Endothelial cell of umbilical vein (primary cell): ENCODE results near the gene ELL2. TPM values are rescaled to one million over a fixed set of nuclear protein-coding genes. Genes with fewer than 3 reads are reported as not detected.

ENCODE experiments used
- BruUV-seq: library from RNA; stranded (reverse); fragments of 400-500 nt; replicated peaks from 2 replicates; lab custom pipeline; 2021; lab: Mats Ljungman, UMichigan
- CTCF ChIA-PET: fragments of 300-600, 350-600 bp; sonication (Branson Sonifier 250); formaldehyde crosslinking; loops from one replicate; lab custom pipeline; 2021; ENCODE audit warnings: antibody characterized with exemption, inconsistent platforms; lab: Charles Lee
- POLR2A ChIA-PET: fragments of 300-600, 350-600 bp; sonication (Branson Sonifier 250); formaldehyde crosslinking; loops from one replicate; lab custom pipeline; 2021; ENCODE audit warnings: antibody characterized with exemption, inconsistent platforms; lab: Charles Lee
- DNase-seq: peaks from one replicate; pipeline ENCODE4 v3.0.0-alpha.2; 2011; ENCODE audit warnings: low read depth, low spot score
- FAIRE-seq: peaks from 2 replicates; lab custom pipeline; 2011; peaks lifted over from hg19 to GRCh38; lab: Jason Lieb, UNC
- H2AFZ ChIP-seq: 2 replicates; pipeline ENCODE4 v1.6.0; 2012; ENCODE audit warnings: low read depth, low read length, control low read depth, inconsistent platforms
- H3K27ac ChIP-seq: 2 replicates; pipeline ENCODE4 v1.5.1; 2011; ENCODE audit warnings: low read depth, mild to moderate bottlenecking, control low read depth, low read length, moderate library complexity; ENCODE audit not compliant: insufficient read depth
- H3K27me3 ChIP-seq, 2 experiments: 2 replicates each; pipeline versions ENCODE4 v1.6.0 to v1.6.1; 2011; ENCODE audit warnings: low read length in 2 of 2, mixed read lengths in 1 of 2; ENCODE audit not compliant: control insufficient read depth in 2 of 2, insufficient read depth in 2 of 2
- H3K36me3 ChIP-seq, 2 experiments: 2 replicates in 1 of 2; 3 replicates in 1 of 2; pipeline ENCODE4 v1.5.1; 2011; ENCODE audit warnings: low read length in 2 of 2, mild to moderate bottlenecking in 1 of 2, moderate library complexity in 1 of 2; ENCODE audit not compliant: control insufficient read depth in 2 of 2, insufficient read depth in 2 of 2; ENCODE audit errors: extremely low read depth in 1 of 2
- H3K4me1 ChIP-seq: 3 replicates; pipeline ENCODE4 v1.5.1; 2011; ENCODE audit warnings: mild to moderate bottlenecking, low read length; ENCODE audit not compliant: control insufficient read depth, insufficient read depth; ENCODE audit errors: extremely low read depth
- H3K4me2 ChIP-seq: 2 replicates; pipeline ENCODE4 v1.6.1; 2011; ENCODE audit warnings: low read length, control low read depth, mixed read lengths; ENCODE audit not compliant: insufficient read depth
- H3K4me3 ChIP-seq, 3 experiments: fragments of 200-600 bp in 1 of 3; sonication (generic), shearing (Covaris generic) in 1 of 3; replicated peaks in 1 of 3; 2 replicates each; pipeline ENCODE4 v1.5.1; 2011 to 2016; ENCODE audit warnings: control low read depth in 3 of 3, low read length in 3 of 3, mild to moderate bottlenecking in 2 of 3, inconsistent platforms in 1 of 3, low read depth in 1 of 3, moderate library complexity in 1 of 3; ENCODE audit not compliant: insufficient read depth in 1 of 3
- H3K79me2 ChIP-seq: 2 replicates; pipeline ENCODE4 v1.6.0; 2012; ENCODE audit warnings: low read length, inconsistent platforms; ENCODE audit not compliant: control insufficient read depth, insufficient read depth
- H3K9ac ChIP-seq: replicated peaks from 2 replicates; pipeline ENCODE3; 2011; ENCODE audit warnings: low read length, control low read depth; ENCODE audit not compliant: insufficient read depth; ENCODE audit errors: extremely low read depth
- H3K9me1 ChIP-seq: replicated peaks from 3 replicates; pipeline ENCODE4 v1.6.0; 2011; ENCODE audit warnings: mild to moderate bottlenecking, low read length; ENCODE audit not compliant: control insufficient read depth, insufficient read depth; ENCODE audit errors: extremely low read depth
- H3K9me3 ChIP-seq: replicated peaks from 2 replicates; pipeline ENCODE4 v1.5.1; 2012; ENCODE audit warnings: low read length, inconsistent platforms; ENCODE audit not compliant: control insufficient read depth, insufficient read depth
- H4K20me1 ChIP-seq: replicated peaks from 2 replicates; pipeline ENCODE3; 2011; ENCODE audit warnings: mild to moderate bottlenecking, low read length; ENCODE audit not compliant: control insufficient read depth, insufficient read depth; ENCODE audit errors: extremely low read depth
- CTCF ChIP-seq, 2 donors: IDR thresholded peaks; 1 replicate in 1 of 2; 2 replicates in 1 of 2; pipeline ENCODE4 v1.5.1; 2011; ENCODE audit warnings: low read length in 2 of 2, mild to moderate bottlenecking in 2 of 2, moderate library complexity in 2 of 2, control low read depth in 1 of 2, inconsistent platforms in 1 of 2, low read depth in 1 of 2; ENCODE audit not compliant: insufficient read depth in 1 of 2; ENCODE audit errors: extremely low read depth in 1 of 2
- EZH2 ChIP-seq: IDR thresholded peaks from 2 replicates; pipeline ENCODE4 v1.6.1; 2012; ENCODE audit warnings: borderline replicate concordance, low read depth, mild to moderate bottlenecking, moderate library complexity, low read length, inconsistent platforms; ENCODE audit not compliant: severe bottlenecking
- FOS ChIP-seq: IDR thresholded peaks from 2 replicates; pipeline ENCODE4 v1.6.1; 2011; ENCODE audit warnings: mild to moderate bottlenecking, low read length, moderate library complexity, borderline replicate concordance; ENCODE audit not compliant: insufficient read depth
- GATA2 ChIP-seq: IDR thresholded peaks from 2 replicates; pipeline ENCODE4 v1.7.0; 2011; ENCODE audit warnings: low read depth, mild to moderate bottlenecking, moderate library complexity, mixed read lengths, low read length; ENCODE audit not compliant: insufficient read length, insufficient read depth
- JUN ChIP-seq: IDR thresholded peaks from 2 replicates; pipeline ENCODE4 v1.6.1; 2011; ENCODE audit warnings: borderline replicate concordance, low read depth; ENCODE audit not compliant: insufficient read length, insufficient read depth
- MAX ChIP-seq: IDR thresholded peaks from 2 replicates; pipeline ENCODE4 v1.6.1; 2011; ENCODE audit not compliant: insufficient read depth, insufficient read length
- MYC ChIP-seq: IDR thresholded peaks from one replicate; pipeline ENCODE4 v1.6.1; 2011; ENCODE audit warnings: mild to moderate bottlenecking, low read depth, low read length
- POLR2A ChIP-seq: IDR thresholded peaks from 2 replicates; pipeline ENCODE4 v1.6.1; 2012; ENCODE audit warnings: low read depth, mild to moderate bottlenecking, control low read depth, low read length
- POLR2AphosphoS5 ChIP-seq: IDR thresholded peaks from 2 replicates; pipeline ENCODE4 v1.6.1; 2012; ENCODE audit warnings: low read depth, mild to moderate bottlenecking, control low read depth, low read length, moderate library complexity; ENCODE audit not compliant: insufficient read depth
- dilution Hi-C: fragments of 300-500 bp; cut with MboI; formaldehyde crosslinking; loops from one replicate; pipeline ENCODE4 v1.15.0; 2019; ENCODE audit warnings: low sequenced_read_pairs; ENCODE audit not compliant: extremely low pct_ligation_motif_present
- intact Hi-C: fragments of 100-400 bp; cut with micrococcal nuclease; formaldehyde crosslinking; loops from one replicate; pipeline ENCODE4 v1.10.0; 2022
- polyA plus RNA-seq, 4 experiments: library from polyadenylated mRNA; depleted of rRNA in 3 of 4; stranded (reverse) in 3 of 4; unstranded in 1 of 4; fragments of >200 nt; gene quantifications; 2 replicates each; pipeline versions ENCODE4 v1.2.1 to v1.2.3, GENCODE V29; 2011 to 2012; ENCODE audit warnings: missing spikeins in 1 of 4
- total RNA-seq: library from RNA; stranded (reverse); gene quantifications from 2 replicates; pipeline ENCODE4 v1.2.3, GENCODE V29; 2021

The ELL2 gene
- total and polyA plus RNA-seq, 2 donors (not counting 3 experiments of a cell fraction or from before 2014, with no cell fraction given) = 6.8 to 26.0 TPM

- DNase-seq = no peak
- no peak overlapping the region for H3K4me3 ChIP-seq
- no peak for TF ChIP-seq POLR2A
- TF ChIP-seq MAX = no peak
- no peak for TF ChIP-seq POLR2AphosphoS5
- TF ChIP-seq JUN = no peak
- TF ChIP-seq CTCF (IDR thresholded peaks at IDR 0.05; ENCODE audit: extremely low read depth in 1 of 2, insufficient read depth in 1 of 2, low read depth in 1 of 2, low read length in 2 of 2) = no peak
- TF ChIP-seq EZH2 = no peak
- TF ChIP-seq MYC = no peak
- no peak for TF ChIP-seq FOS
- no peak for TF ChIP-seq GATA2
- H3K36me3 ChIP-seq = no peaks in the 10 kb centered on the region
- no peaks in the 10 kb centered on the region for H3K27me3 ChIP-seq
- no peak for FAIRE-seq
- no TSS peak for BruUV-seq
- POLR2A ChIA-PET = no interaction called here
- H3K4me1 ChIP-seq = peaks cover 7% of the 10 kb centered on the region
- H3K4me2 ChIP-seq = no peak overlapping the region
- no peaks in the 10 kb centered on the region for H3K9me1 ChIP-seq
- no peaks in the 10 kb centered on the region for H3K79me2 ChIP-seq
- H3K9me3 ChIP-seq = no peaks in the 10 kb centered on the region
- no peak overlapping the region for H3K9ac ChIP-seq
- H3K27ac ChIP-seq = no peak overlapping the region
- intact Hi-C loops = no loop called here
- no peaks in the 10 kb centered on the region for H4K20me1 ChIP-seq
- CTCF ChIA-PET = no interaction called here
- dilution Hi-C loops = no loop called here
- H2AFZ ChIP-seq = no peak overlapping the region
Observed at GRCh38 chr5:95975703-95976102, 14.1 kb upstream of the ELL2 start.
